H1 (cell line): ENCODE data around the gene MRPS12. TPM values are rescaled to one million over a fixed set of nuclear protein-coding genes. Genes with fewer than 3 reads are reported as not detected.

ENCODE experiments used
- CBX8 ChIP-seq: fragments of 300-800, 300-1000 bp; sonication (generic); IDR thresholded peaks from 2 replicates; pipeline ENCODE4 v1.7.1; 2016; ENCODE audit warnings: low read depth, low read length, borderline replicate concordance
- CREB1 ChIP-seq: IDR thresholded peaks from 2 replicates; pipeline ENCODE4 v1.6.1; 2012; ENCODE audit warnings: inconsistent platforms
- NRF1 ChIP-seq: IDR thresholded peaks from 2 replicates; pipeline ENCODE4 v1.6.1; 2011; ENCODE audit warnings: mild to moderate bottlenecking, low read depth, low read length, improper control_type of control experiment
- RFX5 ChIP-seq: IDR thresholded peaks from 2 replicates; pipeline ENCODE4 v1.6.1; 2011; ENCODE audit warnings: low read depth, low read length, improper control_type of control experiment, borderline replicate concordance
- RNF2 ChIP-seq: fragments of 200-900, 300-1000 bp; sonication (generic); IDR thresholded peaks from 2 replicates; pipeline ENCODE4 v1.7.1; 2016; ENCODE audit warnings: borderline replicate concordance, low read depth, mild to moderate bottlenecking, antibody characterized with exemption, low read length; ENCODE audit not compliant: poor library complexity, severe bottlenecking; ENCODE audit errors: missing control alignments
- SIX5 ChIP-seq: IDR thresholded peaks from 2 replicates; pipeline ENCODE4 v1.6.1; 2011; ENCODE audit warnings: mild to moderate bottlenecking, low read depth, low read length
- polyA plus RNA-seq, 7 experiments: library from polyadenylated mRNA; depleted of rRNA in 3 of 7; stranded (reverse) in 5 of 7; unstranded in 2 of 7; fragments of >200 nt in 5 of 7; fragments of 200-250 nt in 2 of 7; gene quantifications; 1 replicate in 5 of 7; 2 replicates in 1 of 7; 4 replicates in 1 of 7; pipeline versions ENCODE4 v1.2.1 to v1.2.3, GENCODE V29; 2011 to 2013; ENCODE audit warnings: missing spikeins in 2 of 7, mixed read lengths in 2 of 7
- total RNA-seq: library from RNA; stranded (reverse); fragmentation: NEBNext Ultra II Directional; extraction: Animal tissue kit (Norgen Biotek cat#: 25700); gene quantifications from 2 replicates; pipeline ENCODE4 v1.2.1, GENCODE V29; 2021
- TF ChIP-seq, protein P1 (sequence below), 3 experiments: IDR thresholded peaks; 1 replicate in 2 of 3; 2 replicates in 1 of 3; pipeline versions ENCODE4 v1.5.1 to v1.6.1; 2011; ENCODE audit warnings: low read length in 3 of 3, mild to moderate bottlenecking in 3 of 3, inconsistent platforms in 2 of 3, low read depth in 1 of 3, moderate library complexity in 1 of 3; ENCODE audit not compliant: insufficient read depth in 1 of 3; ENCODE audit errors: control extremely low read depth in 1 of 3

The MRPS12 gene
- total and polyA plus RNA-seq, 2 of the 8 experiments (the other 6 are each of a cell fraction or from before 2014, with no cell fraction given) = 79.0 to 175 TPM

DNA sequence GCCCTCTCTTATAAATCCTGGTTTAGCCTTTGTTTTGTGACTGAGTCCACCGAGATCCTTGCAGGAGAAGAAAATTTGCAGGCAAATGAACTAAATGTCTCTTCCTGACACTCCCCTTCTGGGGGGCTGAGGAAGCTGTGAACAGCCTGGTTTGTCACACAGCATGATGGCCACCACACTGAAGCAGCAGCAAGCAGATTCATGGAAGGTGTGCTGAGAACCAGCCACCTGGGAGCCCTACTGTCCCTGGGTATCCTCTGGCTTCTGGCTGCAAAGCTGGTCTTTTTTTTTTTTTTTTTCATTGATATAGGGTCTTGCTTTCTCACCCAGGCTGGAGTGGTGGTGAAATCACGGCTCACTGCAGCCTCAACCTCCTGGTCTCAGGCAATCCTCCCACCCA lies 11.2 kb downstream of the MRPS12 start (continued):
- TF ChIP-seq, protein P1, sequence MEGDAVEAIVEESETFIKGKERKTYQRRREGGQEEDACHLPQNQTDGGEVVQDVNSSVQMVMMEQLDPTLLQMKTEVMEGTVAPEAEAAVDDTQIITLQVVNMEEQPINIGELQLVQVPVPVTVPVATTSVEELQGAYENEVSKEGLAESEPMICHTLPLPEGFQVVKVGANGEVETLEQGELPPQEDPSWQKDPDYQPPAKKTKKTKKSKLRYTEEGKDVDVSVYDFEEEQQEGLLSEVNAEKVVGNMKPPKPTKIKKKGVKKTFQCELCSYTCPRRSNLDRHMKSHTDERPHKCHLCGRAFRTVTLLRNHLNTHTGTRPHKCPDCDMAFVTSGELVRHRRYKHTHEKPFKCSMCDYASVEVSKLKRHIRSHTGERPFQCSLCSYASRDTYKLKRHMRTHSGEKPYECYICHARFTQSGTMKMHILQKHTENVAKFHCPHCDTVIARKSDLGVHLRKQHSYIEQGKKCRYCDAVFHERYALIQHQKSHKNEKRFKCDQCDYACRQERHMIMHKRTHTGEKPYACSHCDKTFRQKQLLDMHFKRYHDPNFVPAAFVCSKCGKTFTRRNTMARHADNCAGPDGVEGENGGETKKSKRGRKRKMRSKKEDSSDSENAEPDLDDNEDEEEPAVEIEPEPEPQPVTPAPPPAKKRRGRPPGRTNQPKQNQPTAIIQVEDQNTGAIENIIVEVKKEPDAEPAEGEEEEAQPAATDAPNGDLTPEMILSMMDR (IDR thresholded peaks at IDR 0.05; ENCODE audit: control extremely low read depth in 1 of 3, insufficient read depth in 1 of 3, low read depth in 1 of 3, low read length in 3 of 3) = no peak
- TF ChIP-seq CBX8 = no peak
- no peak for TF ChIP-seq RNF2
- no peak for TF ChIP-seq RFX5
- no peak for TF ChIP-seq SIX5
- TF ChIP-seq NRF1 = no peak
- no peak for TF ChIP-seq CREB1
